Measurements from ENCODE around the gene DGKG. TPM values are rescaled to one million over a fixed set of nuclear protein-coding genes. Genes with fewer than 3 reads are reported as not detected.

DGKG gene
- total and polyA plus RNA-seq, 2 donors (not counting 1 experiment from before 2014, with no cell fraction given), result 0.67 to 10.9 TPM

DNA sequence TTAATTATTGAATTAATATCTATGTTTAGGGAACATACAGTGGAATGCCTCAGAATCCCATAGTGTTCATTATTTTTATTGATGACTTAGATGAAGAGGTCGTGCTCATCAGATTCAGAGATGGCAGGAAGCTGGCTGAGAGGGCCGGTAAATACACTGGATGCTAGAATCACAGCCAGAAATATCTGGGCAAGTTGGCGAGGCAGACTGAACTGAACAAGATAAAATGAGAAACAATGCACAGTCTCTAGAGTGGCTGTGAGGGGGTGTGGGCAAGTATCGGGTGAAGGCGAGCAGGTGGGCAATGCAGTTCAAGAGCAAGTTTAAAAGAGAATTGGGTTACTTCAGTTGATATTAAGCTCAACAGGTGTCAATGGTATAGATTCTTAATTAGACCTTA is 5.9 kb downstream of the DGKG start:
- H3K27ac Mint-ChIP-seq, result no peak overlapping the region
- intact Hi-C loops (cut with micrococcal nuclease), result no loop called here
- Histone ChIP-seq H3K27ac (ENCODE audit: low read length in 2 of 2) (no peak overlapping the region), H3K79me2 (ENCODE audit: control insufficient read depth, insufficient read depth, low read length) (no peaks in the 10 kb centered on the region), H3K36me3 (replicated peaks in 1 of 2; ENCODE audit: control extremely low read depth in 1 of 2, control insufficient read depth in 1 of 2, extremely low read depth in 1 of 2, insufficient read depth in 2 of 2, low read length in 1 of 2) (no peaks in the 10 kb centered on the region), H3K4me2 (replicated peaks; ENCODE audit: low read depth, low read length, poor library complexity, severe bottlenecking) (no peak overlapping the region), H3K9me3 (ENCODE audit: control extremely low read depth in 1 of 3, control insufficient read depth in 2 of 3, insufficient read depth in 1 of 3, low read length in 2 of 3) (no peaks in the 10 kb centered on the region), H3K4me3 (ENCODE audit: control extremely low read depth in 1 of 5, extremely low read depth in 1 of 5, insufficient read depth in 1 of 5, low read depth in 2 of 5, low read length in 4 of 5) (no peak overlapping the region), H3K4me1 (ENCODE audit: control insufficient read depth in 2 of 2, insufficient read depth in 2 of 2, low read length in 2 of 2) (peaks cover 7% of the 10 kb centered on the region in 2 donors), H2AFZ (ENCODE audit: insufficient read depth, low read depth, low read length, poor library complexity, severe bottlenecking) (no peak overlapping the region), H3K9ac (ENCODE audit: low read length) (no peak overlapping the region), H4K20me1 (ENCODE audit: control insufficient read depth, insufficient read depth, low read length, poor library complexity, severe bottlenecking) (no peaks in the 10 kb centered on the region), H3K27me3 (replicated peaks in 1 of 4; ENCODE audit: control extremely low read depth in 1 of 4, control insufficient read depth in 3 of 4, insufficient read depth in 4 of 4, low read length in 3 of 4) (peaks cover 0 to 9% (median 5%) of the 10 kb centered on the region in 4 experiments)
- POLR2A ChIA-PET, result no interaction called here
- 100% methylated on average over 5 of the region's 5 CpGs for WGBS (ENCODE audit: insufficient coverage)
- no peak overlapping the region for H3K4me3 Mint-ChIP-seq
- H3K27me3 Mint-ChIP-seq, result peaks cover 4% of the 10 kb centered on the region
- DNase-seq (no peak), ATAC-seq (ENCODE audit: low read depth) (no peak)
- TF ChIP-seq, protein P1, sequence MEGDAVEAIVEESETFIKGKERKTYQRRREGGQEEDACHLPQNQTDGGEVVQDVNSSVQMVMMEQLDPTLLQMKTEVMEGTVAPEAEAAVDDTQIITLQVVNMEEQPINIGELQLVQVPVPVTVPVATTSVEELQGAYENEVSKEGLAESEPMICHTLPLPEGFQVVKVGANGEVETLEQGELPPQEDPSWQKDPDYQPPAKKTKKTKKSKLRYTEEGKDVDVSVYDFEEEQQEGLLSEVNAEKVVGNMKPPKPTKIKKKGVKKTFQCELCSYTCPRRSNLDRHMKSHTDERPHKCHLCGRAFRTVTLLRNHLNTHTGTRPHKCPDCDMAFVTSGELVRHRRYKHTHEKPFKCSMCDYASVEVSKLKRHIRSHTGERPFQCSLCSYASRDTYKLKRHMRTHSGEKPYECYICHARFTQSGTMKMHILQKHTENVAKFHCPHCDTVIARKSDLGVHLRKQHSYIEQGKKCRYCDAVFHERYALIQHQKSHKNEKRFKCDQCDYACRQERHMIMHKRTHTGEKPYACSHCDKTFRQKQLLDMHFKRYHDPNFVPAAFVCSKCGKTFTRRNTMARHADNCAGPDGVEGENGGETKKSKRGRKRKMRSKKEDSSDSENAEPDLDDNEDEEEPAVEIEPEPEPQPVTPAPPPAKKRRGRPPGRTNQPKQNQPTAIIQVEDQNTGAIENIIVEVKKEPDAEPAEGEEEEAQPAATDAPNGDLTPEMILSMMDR (IDR thresholded peaks at IDR 0.05), result no peak
- no peak for TF ChIP-seq EZH2 (IDR thresholded peaks at IDR 0.05; ENCODE audit: borderline replicate concordance, insufficient read depth, low read depth, low read length, poor library complexity, severe bottlenecking)
- H3K4me1 Mint-ChIP-seq, result peaks cover 13% of the 10 kb centered on the region
- CTCF ChIA-PET, result no interaction called here
- H3K9me3 Mint-ChIP-seq (ENCODE audit: insufficient read depth), result no peaks in the 10 kb centered on the region

DNA sequence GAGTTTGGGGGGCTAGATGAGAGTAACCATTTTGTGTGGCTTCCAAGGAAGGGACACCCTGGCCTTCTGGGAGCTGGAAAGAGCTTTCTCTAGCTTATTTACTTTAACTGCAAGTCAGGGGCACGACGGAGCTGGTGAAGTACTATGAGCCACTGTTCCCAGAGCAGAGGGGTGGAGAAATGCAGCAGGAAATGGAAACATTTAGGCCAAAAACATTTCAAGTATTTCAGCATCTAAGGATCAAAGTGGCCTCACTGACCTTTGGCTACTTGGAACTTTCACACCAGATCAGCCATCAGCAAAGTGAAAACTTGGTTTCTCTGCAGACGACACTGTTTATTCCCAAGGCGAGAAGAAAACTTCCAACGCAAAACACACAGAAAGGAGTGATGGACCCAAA is 7.9 kb downstream of the DGKG start:
- no peak for ATAC-seq (ENCODE audit: low read depth)
- Histone ChIP-seq H2AFZ (ENCODE audit: insufficient read depth, low read depth, low read length, poor library complexity, severe bottlenecking) (no peak overlapping the region), H3K27me3 (replicated peaks in 1 of 4; ENCODE audit: control extremely low read depth in 1 of 4, control insufficient read depth in 3 of 4, insufficient read depth in 4 of 4, low read length in 3 of 4) (no peaks in the 10 kb centered on the region), H3K27ac (ENCODE audit: low read length in 2 of 2) (no peak overlapping the region), H3K9me3 (ENCODE audit: control extremely low read depth in 1 of 3, control insufficient read depth in 2 of 3, insufficient read depth in 1 of 3, low read length in 2 of 3) (no peaks in the 10 kb centered on the region), H3K4me3 (ENCODE audit: control extremely low read depth in 1 of 5, extremely low read depth in 1 of 5, insufficient read depth in 1 of 5, low read depth in 2 of 5, low read length in 4 of 5) (no peak overlapping the region), H3K4me1 (ENCODE audit: control insufficient read depth in 2 of 2, insufficient read depth in 2 of 2, low read length in 2 of 2) (no peaks in the 10 kb centered on the region), H3K79me2 (ENCODE audit: control insufficient read depth, insufficient read depth, low read length) (no peaks in the 10 kb centered on the region), H3K4me2 (replicated peaks; ENCODE audit: low read depth, low read length, poor library complexity, severe bottlenecking) (no peak overlapping the region), H4K20me1 (ENCODE audit: control insufficient read depth, insufficient read depth, low read length, poor library complexity, severe bottlenecking) (no peaks in the 10 kb centered on the region), H3K9ac (ENCODE audit: low read length) (no peak overlapping the region), H3K36me3 (replicated peaks in 1 of 2; ENCODE audit: control extremely low read depth in 1 of 2, control insufficient read depth in 1 of 2, extremely low read depth in 1 of 2, insufficient read depth in 2 of 2, low read length in 1 of 2) (no peaks in the 10 kb centered on the region)
- WGBS (ENCODE audit: insufficient coverage), result 100% methylated on average over 3 of the region's 5 CpGs
- DNase-seq, result no peak
- Mint-ChIP-seq H3K9me3 (ENCODE audit: insufficient read depth) (no peaks in the 10 kb centered on the region), H3K27me3 (no peaks in the 10 kb centered on the region), H3K4me3 (no peak overlapping the region), H3K4me1 (peaks cover 2% of the 10 kb centered on the region), H3K27ac (no peak overlapping the region)
- ChIA-PET POLR2A (no interaction called here), CTCF (no interaction called here)
- intact Hi-C loops (cut with micrococcal nuclease), result no loop called here
- TF ChIP-seq EZH2 (IDR thresholded peaks at IDR 0.05; ENCODE audit: borderline replicate concordance, insufficient read depth, low read depth, low read length, poor library complexity, severe bottlenecking), result no peak
- TF ChIP-seq, protein P1 (IDR thresholded peaks at IDR 0.05), result no peak

All from B cell (primary cell).